GM23338 (cell line): ENCODE measurements around the gene TMEM214. TPM values are rescaled to one million over a fixed set of nuclear protein-coding genes. Genes with fewer than 3 reads are reported as not detected.

Experiments
- ATAC-seq: fragments of 200-7000 bp; cut with Tn5 transposase; 3 replicates; pipeline ENCODE4 v1.9.1; 2020
- DNase-seq: peaks from one replicate; pipeline ENCODE4 v3.0.0-alpha.2; 2015; ENCODE audit warnings: low spot score
- H2AFZ ChIP-seq: fragments of 200-600 bp; sonication (generic); 2 replicates; pipeline ENCODE4 v1.8.0; 2016; ENCODE audit warnings: antibody characterized with exemption, mild to moderate bottlenecking, moderate library complexity
- H3F3A ChIP-seq: fragments of 200-600 bp; sonication (generic); replicated peaks from 2 replicates; pipeline ENCODE4 v1.8.0; 2017; ENCODE audit warnings: antibody characterized with exemption, mixed run types, low read depth
- H3K27ac ChIP-seq: fragments of 200-600 bp; sonication (generic); 2 replicates; pipeline ENCODE4 v1.6.1; 2016; ENCODE audit warnings: low read depth
- H3K27me3 ChIP-seq: fragments of 200-600 bp; sonication (generic); 2 replicates; pipeline ENCODE4 v1.8.0; 2016; ENCODE audit warnings: mild to moderate bottlenecking, mixed run types, moderate library complexity; ENCODE audit not compliant: insufficient read depth
- H3K36me3 ChIP-seq: fragments of 200-600 bp; sonication (generic); 2 replicates; pipeline ENCODE4 v1.8.0; 2016; ENCODE audit warnings: mild to moderate bottlenecking; ENCODE audit not compliant: insufficient read depth
- H3K4me1 ChIP-seq: fragments of 200-600 bp; sonication (generic); 2 replicates; pipeline ENCODE4 v1.8.0; 2016; ENCODE audit warnings: mild to moderate bottlenecking, moderate library complexity; ENCODE audit not compliant: insufficient read depth
- H3K4me2 ChIP-seq: fragments of 200-600 bp; sonication (generic); 2 replicates; pipeline ENCODE4 v1.7.1; 2017; ENCODE audit warnings: mixed run types
- H3K4me3 ChIP-seq: fragments of 200-600 bp; sonication (generic); 2 replicates; pipeline ENCODE4 v1.6.1; 2016; ENCODE audit warnings: mixed run types
- H3K79me2 ChIP-seq: fragments of 200-600 bp; sonication (generic); replicated peaks from 2 replicates; pipeline ENCODE4 v1.8.0; 2017; ENCODE audit warnings: mild to moderate bottlenecking; ENCODE audit not compliant: insufficient read depth
- H3K9me2 ChIP-seq: fragments of 200-600 bp; sonication (generic); 2 replicates; pipeline ENCODE4 v1.8.0; 2017; ENCODE audit not compliant: insufficient read depth
- H4K20me1 ChIP-seq: fragments of 200-600 bp; sonication (generic); replicated peaks from 2 replicates; pipeline ENCODE4 v1.8.0; 2017; ENCODE audit warnings: mild to moderate bottlenecking; ENCODE audit not compliant: insufficient read depth
- H3K27ac Mint-ChIP-seq: 2 replicates; pipeline ENCODE4 v1.8.0; 2020; ENCODE audit warnings: inconsistent platforms, mild to moderate bottlenecking, moderate library complexity, mixed read lengths
- H3K27me3 Mint-ChIP-seq: 3 replicates; pipeline ENCODE4 v1.8.0; 2022; ENCODE audit warnings: low read depth, mild to moderate bottlenecking, moderate library complexity, mixed read lengths, inconsistent platforms; ENCODE audit not compliant: insufficient read depth, poor library complexity
- H3K36me3 Mint-ChIP-seq: 3 replicates; pipeline ENCODE4 v1.8.0; 2021; ENCODE audit warnings: low read depth, mild to moderate bottlenecking, inconsistent platforms, moderate library complexity, mixed read lengths
- H3K4me1 Mint-ChIP-seq: 3 replicates; pipeline ENCODE4 v1.8.0; 2020; ENCODE audit warnings: mild to moderate bottlenecking, inconsistent platforms, mixed read lengths
- H3K4me3 Mint-ChIP-seq: 3 replicates; pipeline ENCODE4 v1.8.0; 2021; ENCODE audit warnings: moderate library complexity, mild to moderate bottlenecking, inconsistent platforms, mixed read lengths
- H3K9me3 Mint-ChIP-seq: 3 replicates; pipeline ENCODE4 v1.8.0; 2020; ENCODE audit warnings: moderate library complexity, mild to moderate bottlenecking, inconsistent platforms, mixed read lengths
- CREB1 ChIP-seq: fragments of 250-450 bp; sonication (Bioruptor Pico); IDR thresholded peaks from 2 replicates; pipeline ENCODE4 v1.5.0; 2020; ENCODE audit warnings: low read depth, mild to moderate bottlenecking, moderate library complexity
- CTCF ChIP-seq, 2 experiments: fragments of 200-600 bp in 1 of 2; sonication (generic) in 1 of 2; conservative IDR thresholded peaks; 2 replicates each; pipeline versions ENCODE4 v1.5.1 to v1.6.1; 2016 to 2017; ENCODE audit warnings: antibody characterized with exemption in 2 of 2, low read depth in 2 of 2, mild to moderate bottlenecking in 2 of 2, moderate library complexity in 1 of 2
- ETS1 ChIP-seq: IDR thresholded peaks from 2 replicates; pipeline ENCODE4 v1.6.1; 2016; ENCODE audit warnings: antibody characterized with exemption
- EZH2 ChIP-seq: fragments of 200-600 bp; sonication (generic); IDR thresholded peaks from one replicate; pipeline ENCODE4 v1.8.0; 2017; ENCODE audit warnings: antibody characterized with exemption, mild to moderate bottlenecking, low read depth; ENCODE audit not compliant: unreplicated experiment
- EZH2phosphoT487 ChIP-seq: fragments of 200-600 bp; sonication (generic); IDR thresholded peaks from one replicate; pipeline ENCODE4 v1.8.1; 2018; ENCODE audit warnings: antibody characterized with exemption; ENCODE audit not compliant: unreplicated experiment
- JUNB ChIP-seq: IDR thresholded peaks from one replicate; pipeline ENCODE4 v1.6.1; 2016; ENCODE audit warnings: antibody characterized with exemption; ENCODE audit not compliant: unreplicated experiment
- REST ChIP-seq: IDR thresholded peaks from one replicate; pipeline ENCODE4 v1.6.1; 2018; ENCODE audit warnings: antibody characterized with exemption; ENCODE audit not compliant: unreplicated experiment
- polyA plus RNA-seq: library from polyadenylated mRNA; unstranded; fragments of >200 nt; fragmentation: Nextera tagmentation; extraction: Ambion mirVana; gene quantifications from 2 replicates; pipeline ENCODE4 v1.2.1, GENCODE V29; 2016
- total RNA-seq: library from RNA; depleted of rRNA; stranded (reverse); fragments of >200 nt; shearing (Covaris generic); gene quantifications from 2 replicates; pipeline ENCODE4 v1.2.3, GENCODE V29; 2014

The TMEM214 gene
- total and polyA plus RNA-seq, 2 experiments from 2014 or later = 18.4 to 36.5 TPM

GRCh38 chr2:27019459-27019858 lies 13.3 kb upstream of the TMEM214 start:
- TF ChIP-seq JUNB (no peak), EZH2phosphoT487 (no peak), CTCF (conservative IDR thresholded peaks at IDR 0.05; ENCODE audit: low read depth in 2 of 2) (no peak), CREB1 (no peak), REST (no peak), EZH2 (no peak), ETS1 (no peak)
- Histone ChIP-seq H3K27me3 (no peaks in the 10 kb centered on the region), H3K9me2 (no peaks in the 10 kb centered on the region), H4K20me1 (no peaks in the 10 kb centered on the region; the same call in 1 of the 2 replicates), H3K4me2 (no peak overlapping the region), H3K27ac (no peak overlapping the region), H3K4me1 (peaks cover 12% of the 10 kb centered on the region), H3K79me2 (no peaks in the 10 kb centered on the region), H3K36me3 (no peaks in the 10 kb centered on the region), H2AFZ (no peak overlapping the region), H3F3A (no peaks in the 10 kb centered on the region), H3K4me3 (no peak overlapping the region)
- H3K9me3 Mint-ChIP-seq = peaks cover 4% of the 10 kb centered on the region; the same call in 1 of the 3 replicates
- peaks cover 13% of the 10 kb centered on the region for H3K27me3 Mint-ChIP-seq
- H3K27ac Mint-ChIP-seq = no peak overlapping the region
- peaks cover 7% of the 10 kb centered on the region for H3K36me3 Mint-ChIP-seq
- H3K4me1 Mint-ChIP-seq = peaks cover 26% of the 10 kb centered on the region
- DNase-seq (no peak), ATAC-seq (no peak)
- no peak overlapping the region for H3K4me3 Mint-ChIP-seq
